SU-DHL-6 (cell line): Measurements from ENCODE around the gene DYNC1H1.

Source experiments
- H2AFZ ChIP-seq: fragments of 200-600 bp; sonication (generic); 2 replicates; pipeline ENCODE4 v1.6.1; 2014; ENCODE audit warnings: low read depth, mild to moderate bottlenecking, moderate library complexity, mixed read lengths, antibody characterized with exemption, low read length; ENCODE audit not compliant: severe bottlenecking
- H3F3A ChIP-seq: fragments of 200-600 bp; shearing (Covaris generic); 2 replicates; pipeline ENCODE4 v1.6.0; 2016; ENCODE audit warnings: antibody characterized with exemption, mild to moderate bottlenecking; ENCODE audit not compliant: insufficient read depth
- H3K27ac ChIP-seq: fragments of 200-600 bp; sonication (generic); 2 replicates; pipeline ENCODE4 v1.5.1; 2016; ENCODE audit warnings: low read depth, mild to moderate bottlenecking, low read length, moderate library complexity, mixed read lengths
- H3K27me3 ChIP-seq: fragments of 200-600 bp; sonication (generic), shearing (Covaris generic); 2 replicates; pipeline ENCODE4 v1.6.0; 2014; ENCODE audit warnings: mild to moderate bottlenecking, low read length
- H3K36me3 ChIP-seq: fragments of 200-600 bp; sonication (generic); 2 replicates; pipeline ENCODE4 v1.6.1; 2014; ENCODE audit warnings: mild to moderate bottlenecking, low read length, mixed read lengths
- H3K4me2 ChIP-seq: fragments of 300-600, 200-600 bp; shearing (Covaris generic), sonication (generic); 2 replicates; pipeline ENCODE4 v1.6.0; 2014; ENCODE audit warnings: low read length, low read depth, mild to moderate bottlenecking; ENCODE audit not compliant: poor library complexity, severe bottlenecking
- H3K4me3 ChIP-seq: fragments of 200-600 bp; sonication (generic); 2 replicates; pipeline ENCODE4 v1.5.1; 2014; ENCODE audit warnings: antibody characterized with exemption, low read length, mild to moderate bottlenecking, mixed read lengths; ENCODE audit not compliant: insufficient read depth, poor library complexity, severe bottlenecking
- H3K79me2 ChIP-seq: fragments of 200-600 bp; sonication (generic); 2 replicates; pipeline ENCODE4 v1.6.1; 2014; ENCODE audit warnings: mild to moderate bottlenecking, low read length, moderate library complexity; ENCODE audit not compliant: insufficient read depth
- H3K9ac ChIP-seq: fragments of 200-600 bp; sonication (generic); 2 replicates; pipeline ENCODE4 v1.7.0; 2014; ENCODE audit warnings: mild to moderate bottlenecking, low read length
- H3K9me2 ChIP-seq: fragments of 200-600 bp; sonication (generic); replicated peaks from 2 replicates; pipeline ENCODE4 v1.6.1; 2014; ENCODE audit warnings: low read length; ENCODE audit not compliant: insufficient read depth
- H3K9me3 ChIP-seq: fragments of 200-600 bp; sonication (generic); 2 replicates; pipeline ENCODE4 v1.6.1; 2014; ENCODE audit warnings: low read length, mixed read lengths; ENCODE audit not compliant: insufficient read depth
- H4K20me1 ChIP-seq: fragments of 200-600 bp; sonication (generic); 2 replicates; pipeline ENCODE4 v1.6.1; 2014; ENCODE audit warnings: low read depth, mild to moderate bottlenecking, antibody characterized with exemption, low read length, moderate library complexity, mixed read lengths
- EZH2phosphoT487 ChIP-seq: fragments of 200-600 bp; sonication (generic), shearing (Covaris generic); conservative IDR thresholded peaks from 2 replicates; pipeline ENCODE4 v1.6.1; 2018; ENCODE audit warnings: mild to moderate bottlenecking, antibody characterized with exemption, low read length, moderate library complexity, mixed read lengths
- TF ChIP-seq, protein P1 (sequence below): fragments of 200-600 bp; sonication (generic); IDR thresholded peaks from one replicate; pipeline ENCODE4 v1.5.1; 2017; ENCODE audit warnings: antibody characterized with exemption, mild to moderate bottlenecking, low read length, moderate library complexity; ENCODE audit not compliant: insufficient read depth, poor library complexity, severe bottlenecking

Gene DYNC1H1

DNA sequence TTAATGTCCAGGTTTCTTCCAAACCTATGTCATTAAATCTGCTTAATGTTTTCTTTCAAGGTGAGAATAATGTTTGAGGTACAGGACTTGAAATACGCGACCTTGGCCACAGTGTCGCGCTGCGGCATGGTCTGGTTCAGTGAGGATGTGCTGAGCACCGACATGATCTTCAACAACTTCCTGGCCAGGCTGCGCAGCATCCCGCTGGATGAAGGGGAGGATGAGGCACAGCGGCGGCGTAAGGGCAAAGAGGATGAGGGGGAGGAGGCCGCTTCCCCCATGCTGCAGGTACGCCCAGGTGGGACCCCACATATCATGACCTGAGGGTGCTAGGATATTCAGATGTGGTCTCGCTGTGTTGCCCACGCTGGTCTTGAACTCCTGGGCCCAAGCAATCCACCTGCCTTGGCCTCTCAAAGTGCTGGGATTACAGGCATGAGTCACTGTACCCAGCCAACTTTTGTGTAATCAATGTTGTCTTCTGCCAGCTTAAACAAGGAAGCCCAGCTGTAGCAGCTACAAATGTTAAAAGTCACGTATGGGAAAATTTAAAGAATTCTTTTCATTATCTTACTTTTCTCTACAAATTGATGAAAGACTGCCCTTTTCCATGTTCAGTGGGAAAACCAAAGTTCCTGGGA, 50.8 kb downstream of the DYNC1H1 start:
- no peaks in the 10 kb centered on the region for H3K79me2 ChIP-seq
- H3K36me3 ChIP-seq: peaks cover 6% of the 10 kb centered on the region; the same call in 1 of the 2 replicates
- H3F3A ChIP-seq: no peaks in the 10 kb centered on the region
- H2AFZ ChIP-seq: no peak overlapping the region
- no peak overlapping the region for H3K4me2 ChIP-seq
- H3K9me2 ChIP-seq: no peaks in the 10 kb centered on the region
- no peaks in the 10 kb centered on the region for H3K27me3 ChIP-seq
- H4K20me1 ChIP-seq: no peaks in the 10 kb centered on the region
- no peak overlapping the region for H3K9ac ChIP-seq
- TF ChIP-seq, protein P1, sequence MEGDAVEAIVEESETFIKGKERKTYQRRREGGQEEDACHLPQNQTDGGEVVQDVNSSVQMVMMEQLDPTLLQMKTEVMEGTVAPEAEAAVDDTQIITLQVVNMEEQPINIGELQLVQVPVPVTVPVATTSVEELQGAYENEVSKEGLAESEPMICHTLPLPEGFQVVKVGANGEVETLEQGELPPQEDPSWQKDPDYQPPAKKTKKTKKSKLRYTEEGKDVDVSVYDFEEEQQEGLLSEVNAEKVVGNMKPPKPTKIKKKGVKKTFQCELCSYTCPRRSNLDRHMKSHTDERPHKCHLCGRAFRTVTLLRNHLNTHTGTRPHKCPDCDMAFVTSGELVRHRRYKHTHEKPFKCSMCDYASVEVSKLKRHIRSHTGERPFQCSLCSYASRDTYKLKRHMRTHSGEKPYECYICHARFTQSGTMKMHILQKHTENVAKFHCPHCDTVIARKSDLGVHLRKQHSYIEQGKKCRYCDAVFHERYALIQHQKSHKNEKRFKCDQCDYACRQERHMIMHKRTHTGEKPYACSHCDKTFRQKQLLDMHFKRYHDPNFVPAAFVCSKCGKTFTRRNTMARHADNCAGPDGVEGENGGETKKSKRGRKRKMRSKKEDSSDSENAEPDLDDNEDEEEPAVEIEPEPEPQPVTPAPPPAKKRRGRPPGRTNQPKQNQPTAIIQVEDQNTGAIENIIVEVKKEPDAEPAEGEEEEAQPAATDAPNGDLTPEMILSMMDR: no peak
- TF ChIP-seq EZH2phosphoT487: no peak
- no peak overlapping the region for H3K4me3 ChIP-seq
- H3K27ac ChIP-seq: no peak overlapping the region
- H3K9me3 ChIP-seq: no peaks in the 10 kb centered on the region

DNA sequence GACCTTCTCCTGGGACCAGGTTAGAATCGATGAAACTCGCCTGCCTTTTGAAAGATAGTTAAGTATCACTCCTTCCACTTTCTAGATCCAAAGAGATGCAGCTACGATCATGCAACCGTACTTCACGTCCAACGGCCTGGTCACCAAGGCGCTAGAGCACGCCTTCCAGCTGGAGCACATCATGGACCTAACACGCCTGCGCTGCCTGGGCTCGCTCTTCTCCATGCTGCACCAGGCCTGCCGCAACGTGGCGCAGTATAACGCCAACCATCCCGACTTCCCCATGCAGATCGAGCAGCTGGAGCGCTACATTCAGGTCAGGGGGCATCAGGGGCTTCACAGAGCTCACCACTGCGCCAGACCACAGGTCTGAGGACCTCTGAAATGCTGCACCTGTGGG, 51.4 kb downstream of the DYNC1H1 start:
- no peaks in the 10 kb centered on the region for H3K79me2 ChIP-seq
- TF ChIP-seq, protein P1: no peak
- TF ChIP-seq EZH2phosphoT487: no peak
- no peak overlapping the region for H3K27ac ChIP-seq
- H2AFZ ChIP-seq: no peak overlapping the region
- H3K36me3 ChIP-seq: peaks cover 5% of the 10 kb centered on the region; the same call in 1 of the 2 replicates
- no peaks in the 10 kb centered on the region for H4K20me1 ChIP-seq
- H3K9me3 ChIP-seq: no peaks in the 10 kb centered on the region
- H3K27me3 ChIP-seq: no peaks in the 10 kb centered on the region
- H3F3A ChIP-seq: no peaks in the 10 kb centered on the region
- no peaks in the 10 kb centered on the region for H3K9me2 ChIP-seq
- no peak overlapping the region for H3K4me3 ChIP-seq
- no peak overlapping the region for H3K9ac ChIP-seq
- H3K4me2 ChIP-seq: no peak overlapping the region

DNA sequence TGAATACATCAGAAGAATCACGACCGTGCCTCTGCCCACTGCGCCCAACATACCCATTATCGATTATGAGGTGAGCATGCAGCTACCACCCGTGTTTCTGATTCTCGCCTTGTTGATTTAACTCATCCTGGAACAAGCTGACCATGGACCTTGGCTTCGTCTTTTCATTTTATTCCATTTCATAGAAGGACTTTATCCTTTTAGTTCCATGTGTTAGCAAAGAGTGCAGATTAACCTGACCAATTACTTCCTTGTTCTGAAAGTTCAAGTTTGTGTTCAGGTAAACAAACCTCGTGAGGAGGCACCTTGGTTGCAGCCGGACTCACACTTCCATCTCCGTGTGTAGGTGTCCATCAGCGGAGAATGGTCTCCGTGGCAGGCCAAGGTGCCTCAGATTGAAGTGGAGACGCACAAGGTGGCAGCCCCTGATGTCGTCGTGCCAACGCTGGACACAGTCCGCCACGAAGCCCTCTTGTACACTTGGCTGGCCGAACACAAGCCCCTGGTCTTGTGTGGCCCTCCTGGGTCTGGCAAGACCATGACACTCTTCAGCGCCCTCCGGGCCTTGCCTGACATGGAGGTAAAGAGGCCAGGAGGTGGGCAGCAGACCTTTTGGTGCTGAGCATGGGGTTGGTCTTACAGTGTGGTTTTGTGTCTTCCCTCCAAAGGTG, 52.2 kb downstream of the DYNC1H1 start:
- no peaks in the 10 kb centered on the region for H3F3A ChIP-seq
- H3K9me3 ChIP-seq: no peaks in the 10 kb centered on the region
- H4K20me1 ChIP-seq: no peaks in the 10 kb centered on the region
- peaks cover 5% of the 10 kb centered on the region; the same call in 1 of the 2 replicates for H3K36me3 ChIP-seq
- H3K4me2 ChIP-seq: no peak overlapping the region
- no peak overlapping the region for H2AFZ ChIP-seq
- H3K79me2 ChIP-seq: no peaks in the 10 kb centered on the region
- no peak overlapping the region for H3K9ac ChIP-seq
- TF ChIP-seq EZH2phosphoT487: no peak
- TF ChIP-seq, protein P1: no peak
- H3K27ac ChIP-seq: no peak overlapping the region
- no peaks in the 10 kb centered on the region for H3K27me3 ChIP-seq
- no peaks in the 10 kb centered on the region for H3K9me2 ChIP-seq
- H3K4me3 ChIP-seq: no peak overlapping the region
